Measurements from ENCODE around the gene PCTP. TPM values are rescaled to one million over a fixed set of nuclear protein-coding genes. Genes with fewer than 3 reads are reported as not detected.

The PCTP gene
- total RNA-seq, 4 donors from 2014 or later, result 6.9 to 13.6 (median 9.7) TPM

DNA sequence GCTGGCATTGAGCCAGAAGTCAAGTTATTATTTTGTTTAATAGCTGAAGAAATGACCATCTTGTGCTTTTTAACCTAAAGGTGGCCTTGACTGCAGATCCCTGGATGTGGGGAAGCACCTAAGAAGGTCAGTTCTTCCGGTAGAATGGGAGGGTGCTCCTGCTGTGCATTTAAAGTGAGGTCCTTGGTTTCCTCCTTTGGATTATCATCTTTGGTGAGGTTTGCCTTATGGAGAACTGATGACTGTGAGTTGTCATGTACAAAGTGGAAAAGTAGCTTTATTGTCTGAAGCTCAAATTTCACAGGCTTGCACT lies 66.5 kb downstream of the PCTP start:
- Histone ChIP-seq H3K4me3 (no peak overlapping the region), H3K27ac (no peak overlapping the region), H3K36me3 (no peaks in the 10 kb centered on the region), H3K9me3 (no peaks in the 10 kb centered on the region), H3K27me3 (no peaks in the 10 kb centered on the region), H3K4me1 (peaks cover 0 to 3% (median 0%) of the 10 kb centered on the region in 3 donors)
- TF ChIP-seq, protein P1, sequence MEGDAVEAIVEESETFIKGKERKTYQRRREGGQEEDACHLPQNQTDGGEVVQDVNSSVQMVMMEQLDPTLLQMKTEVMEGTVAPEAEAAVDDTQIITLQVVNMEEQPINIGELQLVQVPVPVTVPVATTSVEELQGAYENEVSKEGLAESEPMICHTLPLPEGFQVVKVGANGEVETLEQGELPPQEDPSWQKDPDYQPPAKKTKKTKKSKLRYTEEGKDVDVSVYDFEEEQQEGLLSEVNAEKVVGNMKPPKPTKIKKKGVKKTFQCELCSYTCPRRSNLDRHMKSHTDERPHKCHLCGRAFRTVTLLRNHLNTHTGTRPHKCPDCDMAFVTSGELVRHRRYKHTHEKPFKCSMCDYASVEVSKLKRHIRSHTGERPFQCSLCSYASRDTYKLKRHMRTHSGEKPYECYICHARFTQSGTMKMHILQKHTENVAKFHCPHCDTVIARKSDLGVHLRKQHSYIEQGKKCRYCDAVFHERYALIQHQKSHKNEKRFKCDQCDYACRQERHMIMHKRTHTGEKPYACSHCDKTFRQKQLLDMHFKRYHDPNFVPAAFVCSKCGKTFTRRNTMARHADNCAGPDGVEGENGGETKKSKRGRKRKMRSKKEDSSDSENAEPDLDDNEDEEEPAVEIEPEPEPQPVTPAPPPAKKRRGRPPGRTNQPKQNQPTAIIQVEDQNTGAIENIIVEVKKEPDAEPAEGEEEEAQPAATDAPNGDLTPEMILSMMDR (IDR thresholded peaks at IDR 0.05), result no peak
- TF ChIP-seq POLR2A (IDR thresholded peaks at IDR 0.05), result no peak
- WGBS, 2 donors, result 78 to 90% methylated on average over 1 of the region's 1 CpG
- intact Hi-C loops (cut with DNase I), result no loop called here
- no peak for DNase-seq

DNA sequence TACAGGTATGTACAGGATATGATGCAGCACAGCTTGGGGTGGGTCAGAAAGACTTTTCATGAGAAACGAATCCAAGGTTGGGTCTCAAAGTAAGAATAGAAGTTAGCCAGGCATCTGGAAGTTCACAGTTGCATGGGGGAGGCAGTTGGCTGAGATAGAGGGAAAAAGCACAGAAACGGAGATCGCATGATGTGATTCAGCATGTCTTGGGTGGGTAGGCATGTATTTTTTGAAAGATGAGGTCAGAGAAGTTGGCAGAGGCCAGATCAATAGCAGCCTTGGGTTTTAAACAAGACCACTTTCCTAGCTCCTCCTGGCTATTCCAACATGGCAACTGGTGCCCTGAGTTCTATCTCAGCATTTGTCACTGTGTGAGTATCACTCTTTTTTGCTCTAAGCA lies 67.2 kb downstream of the PCTP start:
- no peaks in the 10 kb centered on the region for H3K9me3 ChIP-seq
- peaks cover 0 to 3% (median 0%) of the 10 kb centered on the region in 3 donors for H3K4me1 ChIP-seq
- TF ChIP-seq POLR2A (IDR thresholded peaks at IDR 0.05), result no peak
- TF ChIP-seq, protein P1 (IDR thresholded peaks at IDR 0.05), result no peak
- intact Hi-C loops (cut with DNase I), result no loop called here
- H3K36me3 ChIP-seq, result no peaks in the 10 kb centered on the region
- H3K27ac ChIP-seq, result no peak overlapping the region
- WGBS, 2 donors, result 63 to 64% methylated on average over 3 of the region's 3 CpGs
- H3K4me3 ChIP-seq, result no peak overlapping the region
- no peak for DNase-seq
- no peaks in the 10 kb centered on the region for H3K27me3 ChIP-seq

DNA sequence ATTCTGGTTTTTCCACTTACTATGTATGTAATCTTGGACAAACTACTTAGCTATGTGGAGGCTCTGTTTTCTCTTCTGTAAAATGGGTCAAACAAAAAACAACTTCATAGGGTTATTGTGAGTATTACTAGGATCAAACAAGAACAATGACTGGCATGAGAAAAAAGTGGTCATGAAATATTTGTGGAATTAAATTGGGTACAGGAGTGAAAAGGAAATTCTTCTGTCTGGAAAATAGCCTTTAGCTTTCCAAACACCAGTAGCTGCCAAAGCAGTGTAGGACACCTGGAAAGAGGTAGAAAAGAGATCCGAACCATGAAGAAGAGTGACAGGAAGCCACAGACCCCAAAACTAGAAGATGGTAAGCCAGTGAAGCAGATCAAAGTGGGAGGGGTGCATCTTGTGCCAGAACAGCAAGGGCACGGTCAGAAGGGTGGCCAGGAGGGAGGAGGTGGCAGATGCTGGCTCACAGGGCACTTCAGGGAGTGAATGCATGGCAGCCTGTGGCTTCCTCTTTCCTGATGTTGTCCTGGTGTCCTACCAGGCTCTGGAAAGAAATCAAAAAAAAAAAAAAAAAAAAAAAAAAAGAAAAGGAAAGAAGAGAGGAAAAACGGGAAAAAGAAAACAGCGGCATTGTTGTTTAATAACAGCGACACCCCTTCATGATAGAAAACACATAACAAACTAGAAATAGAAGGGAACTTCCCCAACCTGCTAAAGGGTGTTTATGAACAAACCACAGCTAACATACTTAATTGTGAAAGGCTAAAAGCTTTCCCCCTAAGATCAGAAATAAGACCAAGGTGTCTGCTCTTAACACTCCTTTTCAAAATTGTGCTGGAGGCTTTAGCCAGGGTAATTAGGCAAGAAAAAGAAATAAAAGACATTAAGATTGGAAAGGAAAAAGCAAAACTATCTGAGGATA lies 67.9 kb downstream of the PCTP start:
- H3K4me1 ChIP-seq, result peaks cover 0 to 3% (median 0%) of the 10 kb centered on the region in 3 donors
- 52 to 76% methylated on average over 5 of the region's 5 CpGs for WGBS, 2 donors
- no peak for DNase-seq
- H3K36me3 ChIP-seq, result no peaks in the 10 kb centered on the region
- no peaks in the 10 kb centered on the region for H3K27me3 ChIP-seq
- H3K27ac ChIP-seq, result no peak overlapping the region
- intact Hi-C loops (cut with DNase I), result no loop called here
- H3K4me3 ChIP-seq, result no peak overlapping the region
- no peaks in the 10 kb centered on the region for H3K9me3 ChIP-seq
- TF ChIP-seq, protein P1 (IDR thresholded peaks at IDR 0.05), result no peak
- TF ChIP-seq POLR2A (IDR thresholded peaks at IDR 0.05), result no peak

DNA sequence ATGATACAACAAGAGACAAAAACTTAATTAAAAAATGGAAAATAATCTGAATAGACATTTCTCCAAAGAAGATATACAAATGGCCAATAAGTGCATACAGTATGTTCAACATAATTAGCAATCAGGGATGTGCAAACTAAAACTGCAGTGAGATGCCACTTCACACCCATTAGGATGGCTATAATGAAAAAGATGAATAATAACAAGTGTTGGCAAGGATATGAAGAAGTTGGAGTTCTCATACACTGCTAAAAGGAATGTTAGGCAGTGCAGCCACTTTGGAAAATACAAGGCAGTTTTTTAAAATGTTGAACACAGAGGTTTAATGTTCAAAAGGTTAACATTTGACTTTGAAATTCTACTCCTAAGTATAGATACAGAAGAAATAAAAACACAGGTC lies 69.8 kb downstream of the PCTP start:
- intact Hi-C loops (cut with DNase I), result no loop called here
- no peak overlapping the region for H3K4me3 ChIP-seq
- H3K27ac ChIP-seq, result no peak overlapping the region
- no peak for TF ChIP-seq POLR2A (IDR thresholded peaks at IDR 0.05)
- TF ChIP-seq, protein P1 (IDR thresholded peaks at IDR 0.05), result no peak
- no peak for DNase-seq
- no peaks in the 10 kb centered on the region for H3K4me1 ChIP-seq
- H3K27me3 ChIP-seq, result no peaks in the 10 kb centered on the region
- no peaks in the 10 kb centered on the region for H3K9me3 ChIP-seq
- no peaks in the 10 kb centered on the region for H3K36me3 ChIP-seq

DNA sequence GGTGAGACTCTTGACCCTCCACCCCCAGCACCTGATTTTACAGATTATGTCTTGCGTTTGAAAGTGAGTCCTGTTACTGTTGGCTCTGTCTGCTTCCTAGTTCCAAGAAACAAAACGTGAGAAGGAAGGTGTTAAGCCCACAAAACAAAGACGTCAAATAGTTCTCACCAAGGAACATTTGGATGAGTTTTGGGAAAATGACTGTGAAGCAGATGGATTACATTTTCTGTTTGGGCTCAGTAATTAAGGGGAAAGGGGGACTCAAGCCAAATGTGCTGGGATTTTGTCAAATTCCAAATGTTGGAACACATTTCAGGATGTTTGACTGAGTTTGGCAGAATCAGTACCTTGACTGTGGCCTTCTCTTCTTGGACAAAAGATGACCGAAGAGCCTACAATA lies 71.2 kb downstream of the PCTP start:
- Histone ChIP-seq H3K27me3 (no peaks in the 10 kb centered on the region), H3K4me1 (no peaks in the 10 kb centered on the region), H3K27ac (no peak overlapping the region), H3K9me3 (no peaks in the 10 kb centered on the region), H3K36me3 (no peaks in the 10 kb centered on the region), H3K4me3 (no peak overlapping the region)
- 48 to 59% methylated on average over 4 of the region's 4 CpGs for WGBS, 2 donors
- TF ChIP-seq, protein P1 (IDR thresholded peaks at IDR 0.05), result no peak
- no peak for TF ChIP-seq POLR2A (IDR thresholded peaks at IDR 0.05)
- no peak for DNase-seq
- intact Hi-C loops (cut with DNase I), result no loop called here
